ENCODE data around the gene GRM7. TPM values are rescaled to one million over a fixed set of nuclear protein-coding genes. Genes with fewer than 3 reads are reported as not detected.

The GRM7 gene
- polyA plus RNA-seq, 1 donor from 2014 or later: 23.8 TPM

GRCh38 chr3:7630925-7631324 is 770.0 kb downstream of the GRM7 start:
- H3K27ac ChIP-seq (ENCODE audit: low read length): no peak overlapping the region
- H3K27me3 ChIP-seq (ENCODE audit: insufficient read depth, low read depth, low read length): no peaks in the 10 kb centered on the region
- H3K9me3 ChIP-seq (ENCODE audit: low read length): no peaks in the 10 kb centered on the region
- H3K36me3 ChIP-seq (ENCODE audit: insufficient read depth, low read length): no peaks in the 10 kb centered on the region
- H3K79me2 ChIP-seq (replicated peaks; ENCODE audit: insufficient read depth, low read length): no peaks in the 10 kb centered on the region
- no peak overlapping the region for H3K9ac ChIP-seq (ENCODE audit: low read length)
- H3K4me2 ChIP-seq (ENCODE audit: low read length): no peak overlapping the region
- TF ChIP-seq CTCF (IDR thresholded peaks at IDR 0.05; ENCODE audit: poor library complexity, severe bottlenecking) (no peak), EP300 (conservative IDR thresholded peaks at IDR 0.05; ENCODE audit: poor library complexity, severe bottlenecking) (no peak), POLR2AphosphoS5 (IDR thresholded peaks at IDR 0.05) (no peak), RAD21 (conservative IDR thresholded peaks at IDR 0.05) (no peak), MXI1 (conservative IDR thresholded peaks at IDR 0.05; ENCODE audit: poor library complexity, severe bottlenecking) (no peak), REST (IDR thresholded peaks at IDR 0.05; ENCODE audit: borderline replicate concordance) (no peak), EZH2 (IDR thresholded peaks at IDR 0.05; ENCODE audit: borderline replicate concordance, insufficient read depth, low read length, poor library complexity, severe bottlenecking) (no peak), SMC3 (conservative IDR thresholded peaks at IDR 0.05; ENCODE audit: poor library complexity) (no peak), TAF1 (IDR thresholded peaks at IDR 0.05; ENCODE audit: low read depth) (no peak)
- no peaks in the 10 kb centered on the region for H4K20me1 ChIP-seq (ENCODE audit: insufficient read depth)
- H2AFZ ChIP-seq (ENCODE audit: low read depth, low read length): no peak overlapping the region
- no peaks in the 10 kb centered on the region for H3K9me2 ChIP-seq (ENCODE audit: insufficient read depth, low read length)
- H3K4me3 ChIP-seq (ENCODE audit: low read length): no peak overlapping the region
- no peaks in the 10 kb centered on the region for H3F3A ChIP-seq (ENCODE audit: insufficient read depth, low read length, poor library complexity, severe bottlenecking)

GRCh38 chr3:7632305-7632704 is 771.4 kb downstream of the GRM7 start:
- TF ChIP-seq EZH2 (IDR thresholded peaks at IDR 0.05; ENCODE audit: borderline replicate concordance, insufficient read depth, low read length, poor library complexity, severe bottlenecking) (no peak), RAD21 (conservative IDR thresholded peaks at IDR 0.05) (no peak), EP300 (conservative IDR thresholded peaks at IDR 0.05; ENCODE audit: poor library complexity, severe bottlenecking) (no peak), MXI1 (conservative IDR thresholded peaks at IDR 0.05; ENCODE audit: poor library complexity, severe bottlenecking) (no peak), TAF1 (IDR thresholded peaks at IDR 0.05; ENCODE audit: low read depth) (no peak), REST (IDR thresholded peaks at IDR 0.05; ENCODE audit: borderline replicate concordance) (no peak), SMC3 (conservative IDR thresholded peaks at IDR 0.05; ENCODE audit: poor library complexity) (no peak), CTCF (IDR thresholded peaks at IDR 0.05; ENCODE audit: poor library complexity, severe bottlenecking) (no peak), POLR2AphosphoS5 (IDR thresholded peaks at IDR 0.05) (no peak)
- Histone ChIP-seq H3K9ac (ENCODE audit: low read length) (no peak overlapping the region), H3K9me2 (ENCODE audit: insufficient read depth, low read length) (no peaks in the 10 kb centered on the region), H3K36me3 (ENCODE audit: insufficient read depth, low read length) (no peaks in the 10 kb centered on the region), H3K4me3 (ENCODE audit: low read length) (no peak overlapping the region), H2AFZ (ENCODE audit: low read depth, low read length) (no peak overlapping the region), H3K27me3 (ENCODE audit: insufficient read depth, low read depth, low read length) (no peaks in the 10 kb centered on the region), H3K9me3 (ENCODE audit: low read length) (no peaks in the 10 kb centered on the region), H3K27ac (ENCODE audit: low read length) (no peak overlapping the region), H3F3A (ENCODE audit: insufficient read depth, low read length, poor library complexity, severe bottlenecking) (no peaks in the 10 kb centered on the region), H3K79me2 (replicated peaks; ENCODE audit: insufficient read depth, low read length) (no peaks in the 10 kb centered on the region), H4K20me1 (ENCODE audit: insufficient read depth) (no peaks in the 10 kb centered on the region), H3K4me2 (ENCODE audit: low read length) (no peak overlapping the region)
